K562 (cell line): ENCODE measurements around the gene HOXA7. TPM values are rescaled to one million over a fixed set of nuclear protein-coding genes. Genes with fewer than 3 reads are reported as not detected.

ENCODE experiments used
- ATAC-seq: fragments of 200-7000 bp; cut with Tn5 transposase; 3 replicates; pipeline ENCODE4 v1.9.1; 2020; ENCODE audit warnings: moderate library complexity
- BruUV-seq: library from RNA; stranded (reverse); fragments of 400-500 nt; replicated peaks from 2 replicates; lab custom pipeline; 2021; lab: Mats Ljungman, UMichigan
- CTCF ChIA-PET: fragments of 300-600 bp; formaldehyde crosslinking; extraction: SDS; loops from one replicate; lab custom pipeline; 2021; ENCODE audit warnings: low intra/inter-chr PET ratio; lab: Yijun Ruan, JAX
- POLR2A ChIA-PET: fragments of 300-600, 350-650 bp; sonication (Branson Sonifier 250); formaldehyde crosslinking; extraction: SDS; loops from one replicate; lab custom pipeline; 2021; ENCODE audit warnings: antibody characterized with exemption, inconsistent platforms; lab: Yijun Ruan, JAX
- DNase-seq, 4 experiments: peaks; one replicate each; pipeline versions ENCODE4 v3.0.0 to v3.0.0-alpha.2; 2011 to 2018; ENCODE audit warnings: low spot score in 3 of 4, mixed read lengths in 3 of 4; ENCODE audit errors: extremely low read depth in 1 of 4
- FAIRE-seq: peaks from 2 replicates; lab custom pipeline; 2011; peaks lifted over from hg19 to GRCh38; lab: Jason Lieb, UNC
- H2AFZ ChIP-seq: 2 replicates; pipeline ENCODE4 v1.6.0; 2011; ENCODE audit warnings: low read depth, low read length, control low read depth, inconsistent platforms
- H3K27ac ChIP-seq: fragments of 200-600 bp; 3 replicates; pipeline ENCODE4 v1.8.0; 2011; ENCODE audit warnings: low read depth, mild to moderate bottlenecking, control low read depth, inconsistent platforms, low read length, moderate library complexity, mixed read lengths; ENCODE audit errors: extremely low read depth
- H3K27me3 ChIP-seq, 2 experiments: fragments of 300-600 bp in 1 of 2; 2 replicates in 1 of 2; 3 replicates in 1 of 2; pipeline versions ENCODE4 v1.6.0 to v1.8.0; 2011; ENCODE audit warnings: inconsistent platforms in 2 of 2, low read length in 2 of 2, mild to moderate bottlenecking in 1 of 2, mixed read lengths in 1 of 2, moderate library complexity in 1 of 2; ENCODE audit not compliant: control insufficient read depth in 2 of 2, insufficient read depth in 2 of 2
- H3K36me3 ChIP-seq: fragments of 300-600 bp; 3 replicates; pipeline ENCODE4 v1.8.0; 2011; ENCODE audit warnings: mild to moderate bottlenecking, low read length, inconsistent platforms; ENCODE audit not compliant: control insufficient read depth, insufficient read depth
- H3K4me1 ChIP-seq, 2 experiments: fragments of 200-600 bp in 1 of 2; replicated peaks in 1 of 2; 2 replicates in 1 of 2; 3 replicates in 1 of 2; pipeline versions ENCODE4 v1.5.1 to v1.8.0; 2011; ENCODE audit warnings: inconsistent platforms in 2 of 2, low read length in 2 of 2, mild to moderate bottlenecking in 1 of 2, mixed read lengths in 1 of 2, moderate library complexity in 1 of 2; ENCODE audit not compliant: control insufficient read depth in 2 of 2, insufficient read depth in 2 of 2
- H3K4me2 ChIP-seq: 2 replicates; pipeline ENCODE4 v1.6.1; 2011; ENCODE audit warnings: low read length, control low read depth, inconsistent platforms, mixed read lengths; ENCODE audit not compliant: insufficient read depth
- H3K4me3 ChIP-seq: fragments of 200-600 bp; sonication (generic), shearing (Covaris generic); 2 replicates; pipeline ENCODE4 v1.5.1; 2016; ENCODE audit warnings: control low read depth, inconsistent platforms
- H3K79me2 ChIP-seq: fragments of 200-600 bp; 3 replicates; pipeline ENCODE4 v1.8.0; 2011; ENCODE audit warnings: low read length, inconsistent platforms; ENCODE audit not compliant: control insufficient read depth, insufficient read depth
- H3K9ac ChIP-seq, 2 experiments: 2 replicates each; pipeline versions ENCODE4 v1.6.0 to v1.6.1; 2011; ENCODE audit warnings: low read depth in 2 of 2, low read length in 2 of 2, control low read depth in 1 of 2, inconsistent platforms in 1 of 2, mild to moderate bottlenecking in 1 of 2, mixed read lengths in 1 of 2; ENCODE audit not compliant: insufficient read depth in 1 of 2
- H3K9me1 ChIP-seq: one replicate; pipeline ENCODE4 v1.6.0; 2011; ENCODE audit warnings: inconsistent platforms, mild to moderate bottlenecking, low read length, moderate library complexity; ENCODE audit not compliant: control insufficient read depth, insufficient read depth
- H3K9me3 ChIP-seq: replicated peaks from 2 replicates; pipeline ENCODE4 v1.5.1; 2011; ENCODE audit warnings: low read depth, low read length, inconsistent platforms; ENCODE audit not compliant: control insufficient read depth, insufficient read depth
- H4K20me1 ChIP-seq: replicated peaks from 2 replicates; pipeline ENCODE4 v1.6.1; 2011; ENCODE audit warnings: low read length, inconsistent platforms, mixed read lengths; ENCODE audit not compliant: control insufficient read depth, insufficient read depth
- CAMTA2 ChIP-seq: fragments of 250-450 bp; sonication (Bioruptor Pico); conservative IDR thresholded peaks from 2 replicates; pipeline ENCODE4 v1.5.1; 2022
- RBM39 ChIP-seq: fragments of 200-400 bp; formaldehyde crosslinking; optimal IDR thresholded peaks from 2 replicates; pipeline ENCODE3; 2018; ENCODE audit warnings: low read depth, low read length
- RUNX1 ChIP-seq: sonication (generic); IDR thresholded peaks from 2 replicates; pipeline ENCODE4 v1.6.1; 2016; ENCODE audit warnings: antibody characterized with exemption, low read depth
- SP1 ChIP-seq: sonication (generic); formaldehyde crosslinking; IDR thresholded peaks from 2 replicates; pipeline ENCODE4 v1.8.1; 2022; ENCODE audit warnings: mild to moderate bottlenecking, missing genetic modification reagents
- SREBF2 ChIP-seq: sonication (generic); formaldehyde crosslinking; IDR thresholded peaks from 2 replicates; pipeline ENCODE4 v1.4.0; 2020; ENCODE audit warnings: mild to moderate bottlenecking, missing genetic modification reagents
- STAT6 ChIP-seq: sonication (generic); formaldehyde crosslinking; IDR thresholded peaks from 2 replicates; pipeline ENCODE4 v1.8.1; 2023; ENCODE audit warnings: mild to moderate bottlenecking, missing genetic modification reagents
- TAL1 ChIP-seq: fragments of 450-650 bp; IDR thresholded peaks from 2 replicates; pipeline ENCODE4 v1.6.1; 2016; ENCODE audit warnings: mild to moderate bottlenecking
- UBTF ChIP-seq, 2 experiments: IDR thresholded peaks; 2 replicates each; pipeline ENCODE4 v1.6.1; 2012; ENCODE audit warnings: improper control_type of control experiment in 2 of 2, low read depth in 2 of 2, low read length in 2 of 2, borderline replicate concordance in 1 of 2
- ZKSCAN8 ChIP-seq: fragments of 200-800 bp; sonication (Bioruptor generic); IDR thresholded peaks from 2 replicates; pipeline ENCODE4 v1.6.1; 2016; ENCODE audit warnings: missing genetic modification characterization, missing compliant biosample characterization
- ZNF655 ChIP-seq: fragments of 250-450 bp; sonication (Bioruptor Pico); IDR thresholded peaks from 2 replicates; pipeline ENCODE4 v1.5.0; 2021
- ZNF668 ChIP-seq: fragments of 250-450 bp; sonication (Bioruptor Pico); IDR thresholded peaks from 2 replicates; pipeline ENCODE4 v1.8.0; 2022; ENCODE audit warnings: mild to moderate bottlenecking, inconsistent platforms
- WGBS: fragments of 100-300 bp; shearing (Covaris generic); methylation state at CpG from one replicate; pipeline ENCODE4 v1.1.6; 2016; ENCODE audit warnings: low coverage, mixed read lengths; ENCODE audit not compliant: insufficient coverage; ENCODE audit errors: missing lambda C conversion rate; 5-methylcytosine and 5-hydroxymethylcytosine counted together
- in situ Hi-C: fragments of 300-500 bp; cut with MboI; formaldehyde crosslinking; loops from 4 replicates; pipeline ENCODE4 v1.15.0; 2018; ENCODE audit warnings: inconsistent platforms, mixed read lengths
- intact Hi-C: fragments of 100-400 bp; cut with micrococcal nuclease; formaldehyde crosslinking; loops from 2 replicates; pipeline ENCODE4 v1.14.2; 2022
- polyA plus RNA-seq, 8 experiments: library from polyadenylated mRNA; depleted of rRNA in 4 of 8; stranded (reverse) in 5 of 8; unstranded in 3 of 8; fragments of >200 nt; fragmentation: Nextera tagmentation in 2 of 8; fragmentation: Illumina TruSeq in 1 of 8; extraction: Ambion mirVana in 2 of 8; extraction: Trizol in 1 of 8; gene quantifications; 2 replicates each; pipeline versions ENCODE4 v1.2.1 to v1.2.3, GENCODE V29; 2011 to 2014; ENCODE audit warnings: inconsistent platforms in 1 of 8, missing spikeins in 1 of 8
- total RNA-seq, 7 experiments: library from RNA; depleted of rRNA in 6 of 7; stranded (reverse); fragments of >200 nt in 6 of 7; fragmentation: Illumina TruSeq in 2 of 7; extraction: Trizol in 2 of 7; gene quantifications; 2 replicates each; pipeline versions ENCODE4 v1.2.1 to v1.2.3, GENCODE V29; 2011 to 2021; ENCODE audit warnings: low replicate concordance in 1 of 7

HOXA7 gene
- total and polyA plus RNA-seq, 9 of the 15 experiments (the other 6 are each of a cell fraction or from before 2014, with no cell fraction given) = not detected

- TF ChIP-seq STAT6 (CRISPR knock-in tag) (no peak), ZNF668 (no peak)
Measured at GRCh38 chr7:27185013-27185853, 28.8 kb upstream of the HOXA7 start, which contains the start of gene HOXA11 (continued).

- Histone ChIP-seq H3K4me1 (peaks cover 0 to 28% of the 10 kb centered on the region in 2 experiments; a peak in 2 of 5 replicates), H3K79me2 (no peaks in the 10 kb centered on the region), H4K20me1 (no peaks in the 10 kb centered on the region), H3K36me3 (no peaks in the 10 kb centered on the region), H3K9ac (no peak overlapping the region), H3K4me3 (no peak overlapping the region), H3K27ac (no peak overlapping the region), H3K27me3 (peaks cover 52 to 79% of the 10 kb centered on the region in 2 experiments), H3K9me1 (no peaks in the 10 kb centered on the region), H3K4me2 (no peak overlapping the region), H2AFZ (no peak overlapping the region), H3K9me3 (no peaks in the 10 kb centered on the region; the same call in 1 of the 2 replicates)
- 39% methylated on average over 46 of the region's 72 CpGs for WGBS
- ATAC-seq = no peak
- ChIA-PET CTCF (no interaction called here), POLR2A (no interaction called here)
- intact Hi-C loops = no loop called here
- no TSS peak for BruUV-seq
- no peak for FAIRE-seq
- in situ Hi-C loops = no loop called here
- no peak for DNase-seq
- TF ChIP-seq ZNF655 (no peak), ZKSCAN8 (CRISPR knock-in tag) (no peak), RUNX1 (no peak), RBM39 (no peak), SP1 (no peak), SREBF2 (CRISPR knock-in tag) (no peak), TAL1 (no peak), CAMTA2 (CRISPR knock-in tag) (no peak), UBTF (IDR thresholded peaks at IDR 0.05; ENCODE audit: borderline replicate concordance in 1 of 2, low read depth in 2 of 2, low read length in 2 of 2) (no peak)
Measured at GRCh38 chr7:27184337-27185012, 28.0 kb upstream of the HOXA7 start.
